GM12878 (cell line): ENCODE measurements around the gene BEND7. TPM values are rescaled to one million over a fixed set of nuclear protein-coding genes. Genes with fewer than 3 reads are reported as not detected.

Source experiments
- ATAC-seq: fragments of 200-7000 bp; cut with Tn5 transposase; 3 replicates; pipeline ENCODE4 v1.9.1; 2020; ENCODE audit warnings: mild to moderate bottlenecking, moderate library complexity
- BruUV-seq: library from RNA; stranded (reverse); fragments of 400-500 nt; replicated peaks from 2 replicates; lab custom pipeline; 2021; lab: Mats Ljungman, UMichigan
- CTCF ChIA-PET: fragments of 300-600 bp; sonication (Branson Sonifier 250); formaldehyde crosslinking; extraction: SDS; loops from one replicate; lab custom pipeline; 2021; ENCODE audit warnings: inconsistent platforms; lab: Yijun Ruan, JAX
- POLR2A ChIA-PET: fragments of 350-600 bp; formaldehyde crosslinking; extraction: SDS; loops from one replicate; lab custom pipeline; 2021; ENCODE audit warnings: inconsistent platforms; lab: Charles Lee
- RAD21 ChIA-PET: fragments of 300-600 bp; sonication (Branson Sonifier 250); formaldehyde crosslinking; loops from one replicate; lab custom pipeline; 2023; ENCODE audit warnings: antibody characterized with exemption; ENCODE audit not compliant: unreplicated experiment; lab: Charles Lee
- SMC1A ChIA-PET: fragments of 300-600 bp; sonication (Branson Sonifier 250); formaldehyde crosslinking; loops from one replicate; lab custom pipeline; 2023; ENCODE audit not compliant: unreplicated experiment, uncharacterized antibody; lab: Charles Lee
- DNase-seq: peaks from one replicate; pipeline ENCODE4 v3.0.0-alpha.2; 2011; ENCODE audit warnings: low read depth, low spot score
- FAIRE-seq: peaks from 3 replicates; lab custom pipeline; 2011; peaks lifted over from hg19 to GRCh38; lab: Jason Lieb, UNC
- H2AFZ ChIP-seq: 2 replicates; pipeline ENCODE4 v1.6.0; 2011; ENCODE audit warnings: low read depth, low read length, control low read depth; ENCODE audit not compliant: control insufficient read depth
- H3K27ac ChIP-seq: 2 replicates; pipeline ENCODE4 v1.5.1; 2011; ENCODE audit warnings: control low read depth; ENCODE audit not compliant: control insufficient read depth, insufficient read depth
- H3K27me3 ChIP-seq, 2 experiments: replicated peaks in 1 of 2; 2 replicates each; pipeline versions ENCODE4 v1.6.0 to v1.6.1; 2011; ENCODE audit warnings: low read length in 1 of 2; ENCODE audit not compliant: control insufficient read depth in 2 of 2, insufficient read depth in 2 of 2
- H3K36me3 ChIP-seq, 2 experiments: 2 replicates each; pipeline ENCODE4 v1.5.1; 2011; ENCODE audit warnings: low read length in 1 of 2; ENCODE audit not compliant: control insufficient read depth in 2 of 2, insufficient read depth in 2 of 2
- H3K4me1 ChIP-seq: 2 replicates; pipeline ENCODE4 v1.6.1; 2011; ENCODE audit warnings: mild to moderate bottlenecking, low read length, moderate library complexity, mixed read lengths; ENCODE audit not compliant: control insufficient read depth, insufficient read depth
- H3K4me2 ChIP-seq: 2 replicates; pipeline ENCODE4 v1.6.0; 2011; ENCODE audit warnings: control low read depth; ENCODE audit not compliant: control insufficient read depth, insufficient read depth
- H3K4me3 ChIP-seq: fragments of 200-600 bp; sonication (generic); 2 replicates; pipeline ENCODE4 v1.5.1; 2016
- H3K79me2 ChIP-seq: 2 replicates; pipeline ENCODE4 v1.6.0; 2011; ENCODE audit warnings: low read length; ENCODE audit not compliant: control insufficient read depth, insufficient read depth
- H3K9ac ChIP-seq: 2 replicates; pipeline ENCODE4 v1.8.0; 2011; ENCODE audit warnings: low read length, control low read depth, mixed read lengths; ENCODE audit not compliant: control insufficient read depth, insufficient read depth
- H3K9me3 ChIP-seq: replicated peaks from 3 replicates; pipeline ENCODE4 v1.5.1; 2011; ENCODE audit warnings: mild to moderate bottlenecking, low read length; ENCODE audit not compliant: control insufficient read depth, insufficient read depth
- H4K20me1 ChIP-seq: 2 replicates; pipeline ENCODE4 v1.6.0; 2011; ENCODE audit not compliant: control insufficient read depth, insufficient read depth
- DPF2 ChIP-seq: fragments of 450-650 bp; IDR thresholded peaks from 2 replicates; pipeline ENCODE4 v1.6.1; 2017; ENCODE audit warnings: mild to moderate bottlenecking
- ETV6 ChIP-seq, 2 experiments: fragments of 450-650 bp in 1 of 2; IDR thresholded peaks in 1 of 2; conservative IDR thresholded peaks in 1 of 2; 2 replicates each; pipeline ENCODE4 v1.6.1; 2014; ENCODE audit warnings: antibody characterized with exemption in 1 of 2, borderline replicate concordance in 1 of 2, low read depth in 1 of 2, mild to moderate bottlenecking in 1 of 2, moderate library complexity in 1 of 2
- FOXK2 ChIP-seq: fragments of 450-650 bp; IDR thresholded peaks from 2 replicates; pipeline ENCODE4 v1.6.1; 2017; ENCODE audit warnings: mild to moderate bottlenecking, moderate library complexity
- FOXM1 ChIP-seq: IDR thresholded peaks from 2 replicates; pipeline ENCODE4 v1.6.1; 2012; ENCODE audit warnings: low read depth, mild to moderate bottlenecking, inconsistent platforms, low read length, moderate library complexity
- IRF4 ChIP-seq: IDR thresholded peaks from 2 replicates; pipeline ENCODE4 v1.6.1; 2011; ENCODE audit warnings: low read depth, low read length
- NFXL1 ChIP-seq: fragments of 450-650 bp; IDR thresholded peaks from 2 replicates; pipeline ENCODE4 v1.6.1; 2017; ENCODE audit warnings: antibody characterized with exemption, mild to moderate bottlenecking, borderline replicate concordance
- POLR2A ChIP-seq: IDR thresholded peaks from 2 replicates; pipeline ENCODE4 v1.6.1; 2011; ENCODE audit warnings: low read depth, mild to moderate bottlenecking, low read length
- SUZ12 ChIP-seq: fragments of 200-600 bp; sonication (generic); IDR thresholded peaks from one replicate; pipeline ENCODE4 v1.6.1; 2018; ENCODE audit warnings: antibody characterized with exemption, mild to moderate bottlenecking; ENCODE audit not compliant: unreplicated experiment
- TBL1XR1 ChIP-seq: IDR thresholded peaks from 2 replicates; pipeline ENCODE4 v1.6.1; 2012; ENCODE audit warnings: low read depth, low read length, improper control_type of control experiment
- ZNF217 ChIP-seq: fragments of 450-650 bp; IDR thresholded peaks from 2 replicates; pipeline ENCODE4 v1.6.1; 2017; ENCODE audit warnings: antibody characterized with exemption, mild to moderate bottlenecking
- ZSCAN29 ChIP-seq: fragments of 450-650 bp; IDR thresholded peaks from 2 replicates; pipeline ENCODE4 v1.6.1; 2017; ENCODE audit warnings: mild to moderate bottlenecking, moderate library complexity
- WGBS: methylation state at CpG from one replicate; pipeline ENCODE4 v1.1.6; 2016; ENCODE audit warnings: low lambda C conversion rate; ENCODE audit not compliant: insufficient replicate concordance, insufficient coverage; ENCODE audit errors: missing lambda C conversion rate; 5-methylcytosine and 5-hydroxymethylcytosine counted together
- in situ Hi-C: fragments of 300-500 bp; cut with MboI; formaldehyde crosslinking; loops from 9 replicates; pipeline ENCODE4 v1.14.3; 2018; ENCODE audit warnings: mixed read lengths
- intact Hi-C: fragments of 100-400 bp; cut with micrococcal nuclease; formaldehyde crosslinking; loops from one replicate; pipeline ENCODE4 v1.14.2; 2022; ENCODE audit not compliant: unreplicated experiment
- polyA plus RNA-seq, 11 experiments: library from polyadenylated mRNA; depleted of rRNA in 4 of 11; unstranded in 6 of 11; stranded (reverse) in 5 of 11; fragments of >200 nt; fragmentation: Nextera tagmentation in 4 of 11; fragmentation: Illumina TruSeq in 1 of 11; extraction: Ambion mirVana in 4 of 11; extraction: Trizol in 1 of 11; gene quantifications; 1 replicate in 1 of 11; 2 replicates in 10 of 11; pipeline versions ENCODE4 v1.2.1 to v1.2.3, GENCODE V29; 2011 to 2016; ENCODE audit warnings: inconsistent platforms in 2 of 11, missing spikeins in 2 of 11, low read depth in 1 of 11
- small RNA-seq: library from RNA; depleted of rRNA; stranded (forward); fragments of <200 nt; gene quantifications from one replicate; pipeline ENCODE3, GENCODE V24; 2014
- total RNA-seq, 4 experiments: library from RNA; depleted of rRNA in 3 of 4; stranded (reverse); fragments of >200 nt in 3 of 4; fragmentation: Illumina TruSeq in 1 of 4; extraction: Trizol in 1 of 4; gene quantifications; 2 replicates each; pipeline versions ENCODE4 v1.2.1 to v1.2.3, GENCODE V29; 2013 to 2021
- TF ChIP-seq, protein P1 (sequence below): fragments of 450-650 bp; IDR thresholded peaks from 2 replicates; pipeline ENCODE4 v1.6.1; 2018; ENCODE audit warnings: borderline replicate concordance, mild to moderate bottlenecking; ENCODE audit not compliant: partially characterized antibody
- TF ChIP-seq, protein P2 (sequence below): fragments of 450-650 bp; IDR thresholded peaks from 2 replicates; pipeline ENCODE4 v1.6.1; 2017; ENCODE audit warnings: mild to moderate bottlenecking

The BEND7 gene
- total and polyA plus RNA-seq, 10 of the 15 experiments (the other 5 are each of a cell fraction or from before 2014, with no cell fraction given), result not detected

DNA sequence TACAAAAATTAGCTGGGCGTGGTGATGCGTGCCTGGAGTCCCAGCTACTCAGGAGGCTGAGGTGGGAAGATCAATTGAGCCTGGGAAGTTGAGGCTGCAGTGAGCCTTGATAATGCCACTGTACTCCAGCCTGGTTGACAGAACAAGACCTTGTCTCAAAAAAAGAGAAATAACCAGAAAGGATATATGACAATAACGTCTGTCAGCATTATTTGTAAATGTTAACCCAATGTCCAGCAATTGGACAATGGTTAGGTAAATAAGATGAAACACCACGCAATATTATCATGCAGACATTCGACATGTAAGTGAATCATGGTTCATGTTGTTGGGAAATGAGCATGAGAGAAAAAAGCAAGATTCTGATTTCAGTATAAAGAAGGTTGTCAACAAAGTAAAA is 136.1 kb downstream of the BEND7 start:
- intact Hi-C loops (no loop called here), in situ Hi-C loops (no loop called here)
- FAIRE-seq (no peak), ATAC-seq (no peak), DNase-seq (no peak)
- Histone ChIP-seq H3K4me2 (no peak overlapping the region), H3K9me3 (no peaks in the 10 kb centered on the region), H3K36me3 (no peaks in the 10 kb centered on the region), H2AFZ (no peak overlapping the region), H3K27ac (no peak overlapping the region), H3K27me3 (no peaks in the 10 kb centered on the region), H3K4me3 (no peak overlapping the region), H3K79me2 (no peaks in the 10 kb centered on the region), H3K9ac (no peak overlapping the region), H4K20me1 (no peaks in the 10 kb centered on the region), H3K4me1 (no peaks in the 10 kb centered on the region)
- no TSS peak for BruUV-seq
- WGBS, result 41% methylated on average over 5 of the region's 5 CpGs
- TF ChIP-seq NFXL1 (no peak), ZSCAN29 (no peak), ETV6 (conservative IDR thresholded peaks at IDR 0.05 in 1 of 2, IDR thresholded peaks at IDR 0.05 in 1 of 2; ENCODE audit: borderline replicate concordance in 1 of 2, low read depth in 1 of 2) (no peak), DPF2 (no peak), SUZ12 (no peak), POLR2A (no peak), IRF4 (no peak), ZNF217 (no peak), FOXM1 (no peak), TBL1XR1 (no peak), FOXK2 (no peak)
- TF ChIP-seq, protein P1, sequence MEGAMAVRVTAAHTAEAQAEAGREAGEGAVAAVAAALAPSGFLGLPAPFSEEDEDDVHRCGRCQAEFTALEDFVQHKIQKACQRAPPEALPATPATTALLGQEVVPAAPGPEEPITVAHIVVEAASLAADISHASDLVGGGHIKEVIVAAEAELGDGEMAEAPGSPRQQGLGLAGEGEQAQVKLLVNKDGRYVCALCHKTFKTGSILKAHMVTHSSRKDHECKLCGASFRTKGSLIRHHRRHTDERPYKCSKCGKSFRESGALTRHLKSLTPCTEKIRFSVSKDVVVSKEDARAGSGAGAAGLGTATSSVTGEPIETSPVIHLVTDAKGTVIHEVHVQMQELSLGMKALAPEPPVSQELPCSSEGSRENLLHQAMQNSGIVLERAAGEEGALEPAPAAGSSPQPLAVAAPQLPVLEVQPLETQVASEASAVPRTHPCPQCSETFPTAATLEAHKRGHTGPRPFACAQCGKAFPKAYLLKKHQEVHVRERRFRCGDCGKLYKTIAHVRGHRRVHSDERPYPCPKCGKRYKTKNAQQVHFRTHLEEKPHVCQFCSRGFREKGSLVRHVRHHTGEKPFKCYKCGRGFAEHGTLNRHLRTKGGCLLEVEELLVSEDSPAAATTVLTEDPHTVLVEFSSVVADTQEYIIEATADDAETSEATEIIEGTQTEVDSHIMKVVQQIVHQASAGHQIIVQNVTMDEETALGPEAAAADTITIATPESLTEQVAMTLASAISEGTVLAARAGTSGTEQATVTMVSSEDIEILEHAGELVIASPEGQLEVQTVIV, result no peak
- TF ChIP-seq, protein P2, sequence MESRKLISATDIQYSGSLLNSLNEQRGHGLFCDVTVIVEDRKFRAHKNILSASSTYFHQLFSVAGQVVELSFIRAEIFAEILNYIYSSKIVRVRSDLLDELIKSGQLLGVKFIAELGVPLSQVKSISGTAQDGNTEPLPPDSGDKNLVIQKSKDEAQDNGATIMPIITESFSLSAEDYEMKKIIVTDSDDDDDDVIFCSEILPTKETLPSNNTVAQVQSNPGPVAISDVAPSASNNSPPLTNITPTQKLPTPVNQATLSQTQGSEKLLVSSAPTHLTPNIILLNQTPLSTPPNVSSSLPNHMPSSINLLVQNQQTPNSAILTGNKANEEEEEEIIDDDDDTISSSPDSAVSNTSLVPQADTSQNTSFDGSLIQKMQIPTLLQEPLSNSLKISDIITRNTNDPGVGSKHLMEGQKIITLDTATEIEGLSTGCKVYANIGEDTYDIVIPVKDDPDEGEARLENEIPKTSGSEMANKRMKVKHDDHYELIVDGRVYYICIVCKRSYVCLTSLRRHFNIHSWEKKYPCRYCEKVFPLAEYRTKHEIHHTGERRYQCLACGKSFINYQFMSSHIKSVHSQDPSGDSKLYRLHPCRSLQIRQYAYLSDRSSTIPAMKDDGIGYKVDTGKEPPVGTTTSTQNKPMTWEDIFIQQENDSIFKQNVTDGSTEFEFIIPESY, result no peak
- POLR2A ChIA-PET, result no interaction called here
- SMC1A ChIA-PET, result interaction anchor here (0.9 kb wide), 1 partner anchor 15 kb away, joined by 3 read pairs; no protein-coding TSS in a partner anchor
- RAD21 ChIA-PET, result no interaction called here
- CTCF ChIA-PET, result no interaction called here

Small RNAs within 50 kb of the gene (small RNA-seq; reads per million reads assigned to genes)
- not detected for gene RF00019

Other genes with a start within 250 kb of the BEND7 start
- gene PHYH, start 228.9 kb downstream of the BEND7 start, total RNA-seq (2014; rRNA removed), result 4.5 and 4.7 TPM in 2 replicates
- gene PHYH, start 228.9 kb downstream of the BEND7 start, total RNA-seq (2014; rRNA removed; fragmentation: Illumina TruSeq; extraction: Trizol), result 3.2 and 4.1 TPM in 2 replicates
- gene PHYH, start 228.9 kb downstream of the BEND7 start, total RNA-seq (2021), result 4.6 and 4.8 TPM in 2 replicates
- gene PHYH, start 228.9 kb downstream of the BEND7 start, polyA plus RNA-seq (2011; rRNA removed), result 3.2 and 4.6 TPM in 2 replicates
- gene PHYH, start 228.9 kb downstream of the BEND7 start, polyA plus RNA-seq (2014; fragmentation: Illumina TruSeq; extraction: Trizol), result 4.6 and 5.2 TPM in 2 replicates
- 1 to 10 TPM; 5.8 to 8.4 TPM for gene PHYH, start 228.9 kb downstream of the BEND7 start, polyA plus RNA-seq (2014; fragmentation: Nextera tagmentation; extraction: Ambion mirVana)
- 3.7 and 4.7 TPM in 2 replicates for gene PHYH, start 228.9 kb downstream of the BEND7 start, polyA plus RNA-seq (2014; rRNA removed)
- gene PHYH, start 228.9 kb downstream of the BEND7 start, polyA plus RNA-seq (2016; fragmentation: Nextera tagmentation; extraction: Ambion mirVana), result 10 to 100 TPM in 1 of 2 experiments, 1 to 10 TPM in 1; 7.5 to 10.3 TPM
- gene SEPHS1, start 180.7 kb downstream of the BEND7 start, total RNA-seq (2014; rRNA removed), result 39.6 and 47.9 TPM in 2 replicates
- gene SEPHS1, start 180.7 kb downstream of the BEND7 start, total RNA-seq (2014; rRNA removed; fragmentation: Illumina TruSeq; extraction: Trizol), result 49.5 and 50.5 TPM in 2 replicates
- gene SEPHS1, start 180.7 kb downstream of the BEND7 start, total RNA-seq (2021), result 55.6 and 59.8 TPM in 2 replicates
- 66.8 and 76.4 TPM in 2 replicates for gene SEPHS1, start 180.7 kb downstream of the BEND7 start, polyA plus RNA-seq (2011; rRNA removed)
- 85.4 and 93.4 TPM in 2 replicates for gene SEPHS1, start 180.7 kb downstream of the BEND7 start, polyA plus RNA-seq (2014; fragmentation: Illumina TruSeq; extraction: Trizol)
- gene SEPHS1, start 180.7 kb downstream of the BEND7 start, polyA plus RNA-seq (2014; fragmentation: Nextera tagmentation; extraction: Ambion mirVana), result 10 to 100 TPM; 14.7 to 20.8 TPM
- 51.7 and 60.8 TPM in 2 replicates for gene SEPHS1, start 180.7 kb downstream of the BEND7 start, polyA plus RNA-seq (2014; rRNA removed)
- 10 to 100 TPM; 36.8 to 46.4 TPM for gene SEPHS1, start 180.7 kb downstream of the BEND7 start, polyA plus RNA-seq (2016; fragmentation: Nextera tagmentation; extraction: Ambion mirVana)
- 16.5 and 22.2 TPM in 2 replicates for gene PRPF18, start 58.0 kb upstream of the BEND7 start, total RNA-seq (2014; rRNA removed)
- gene PRPF18, start 58.0 kb upstream of the BEND7 start, total RNA-seq (2014; rRNA removed; fragmentation: Illumina TruSeq; extraction: Trizol), result 35.3 and 36.2 TPM in 2 replicates
- gene PRPF18, start 58.0 kb upstream of the BEND7 start, total RNA-seq (2021), result 15.6 and 16.0 TPM in 2 replicates
- gene PRPF18, start 58.0 kb upstream of the BEND7 start, polyA plus RNA-seq (2011; rRNA removed), result 22.1 and 39.7 TPM in 2 replicates
- gene PRPF18, start 58.0 kb upstream of the BEND7 start, polyA plus RNA-seq (2014; fragmentation: Illumina TruSeq; extraction: Trizol), result 35.4 and 43.0 TPM in 2 replicates
- 10 to 100 TPM; 28.6 to 35.8 TPM for gene PRPF18, start 58.0 kb upstream of the BEND7 start, polyA plus RNA-seq (2014; fragmentation: Nextera tagmentation; extraction: Ambion mirVana)
- 15.3 and 19.3 TPM in 2 replicates for gene PRPF18, start 58.0 kb upstream of the BEND7 start, polyA plus RNA-seq (2014; rRNA removed)
- 10 to 100 TPM; 28.9 to 30.7 TPM for gene PRPF18, start 58.0 kb upstream of the BEND7 start, polyA plus RNA-seq (2016; fragmentation: Nextera tagmentation; extraction: Ambion mirVana)